Adrenal gland (tissue), 19 donors: Measurements from ENCODE around the gene PASD1. TPM values are rescaled to one million over a fixed set of nuclear protein-coding genes. Genes with fewer than 3 reads are reported as not detected.

ENCODE experiments used
- DNase-seq, 7 donors: peaks; one replicate each; pipeline ENCODE4 v3.0.0-alpha.2; 2019 to 2020
- H3K27ac ChIP-seq, 5 donors: fragments of 200-600 bp; sonication (generic) in 4 of 5; 1 replicate in 3 of 5; 2 replicates in 2 of 5; pipeline versions ENCODE4 v1.5.1 to v1.8.0; 2016 to 2020; ENCODE audit warnings: mild to moderate bottlenecking in 1 of 5
- H3K27me3 ChIP-seq: fragments of 200-600 bp; 2 replicates; pipeline ENCODE4 v1.8.0; 2021
- H3K36me3 ChIP-seq, 2 donors: fragments of 200-600 bp; replicated peaks in 1 of 2; 1 replicate in 1 of 2; 2 replicates in 1 of 2; pipeline versions ENCODE4 v1.5.1 to v1.8.0; 2018 to 2022
- H3K4me1 ChIP-seq, 2 donors: fragments of 200-600 bp; replicated peaks in 1 of 2; 1 replicate in 1 of 2; 2 replicates in 1 of 2; pipeline versions ENCODE4 v1.5.1 to v1.8.0; 2018 to 2021
- H3K4me3 ChIP-seq, 4 donors: fragments of 200-600 bp; sonication (generic) in 3 of 4; one replicate each; pipeline ENCODE4 v1.5.1; 2016 to 2018
- H3K9me3 ChIP-seq, 3 donors: fragments of 200-600 bp; sonication (generic) in 1 of 3; replicated peaks in 1 of 3; 1 replicate in 2 of 3; 2 replicates in 1 of 3; pipeline versions ENCODE4 v1.5.1 to v1.8.0; 2016 to 2021
- POLR2A ChIP-seq, 2 donors: fragments of 450-650 bp; IDR thresholded peaks; one replicate each; pipeline ENCODE4 v1.6.1; 2017; ENCODE audit warnings: antibody characterized with exemption in 2 of 2, mild to moderate bottlenecking in 2 of 2, moderate library complexity in 1 of 2
- WGBS, 4 donors: extraction: QIAGEN DNeasy Blood & Tissue Kit in 2 of 4; methylation state at CpG; one replicate each; pipeline versions ENCODE4 v1.1.5 to v1.1.7; 2013 to 2017; 5-methylcytosine and 5-hydroxymethylcytosine counted together
- intact Hi-C, 2 donors: fragments of 100-400 bp; cut with DNase I; formaldehyde crosslinking; loops; one replicate each; pipeline versions ENCODE4 v1.14.1 to v1.15.0; 2022 to 2023
- long read RNA-seq, 10 donors: library from polyadenylated mRNA in 3 of 10; unstranded in 2 of 10; stranded (forward) in 1 of 10; transcript quantifications; one replicate each; pipeline ENCODE4 v2.0.0 and lab custom pipeline, GENCODE V29; 2021 to 2026
- polyA plus RNA-seq, 3 donors: library from polyadenylated mRNA; stranded (reverse); fragments of 200-250 nt in 2 of 3; fragments of 350-450 nt in 1 of 3; fragmentation: Illumina TruSeq in 1 of 3; extraction: RNeasy Lipid Tissue Mini Kit (QIAGEN cat#74804) in 1 of 3; gene quantifications; one replicate each; pipeline ENCODE4 v1.2.3, GENCODE V29; 2013 to 2014
- total RNA-seq, 9 donors: library from RNA; depleted of rRNA in 4 of 9; stranded (reverse); fragments of >200 nt in 4 of 9; fragments of 120-200 nt in 1 of 9; fragmentation: NEBNext Ultra II Directional in 1 of 9; extraction: Animal tissue kit (Norgen Biotek cat#: 25700) in 1 of 9; gene quantifications; one replicate each; pipeline versions ENCODE4 v1.1.0 to v1.2.4, GENCODE V29; 2013 to 2023
- TF ChIP-seq, protein P1 (sequence below), 6 experiments: fragments of 450-650 bp in 4 of 6; fragments of 200-600 bp in 2 of 6; sonication (generic) in 1 of 6; IDR thresholded peaks; 1 replicate in 5 of 6; 2 replicates in 1 of 6; pipeline versions ENCODE4 v1.5.1 to v1.8.0; 2016 to 2021; ENCODE audit warnings: antibody characterized with exemption in 6 of 6, mild to moderate bottlenecking in 2 of 6, moderate library complexity in 1 of 6
- donor health status: healthy with polysubstance abuse.
- donor health status: Bipolar disorder and iron deficiency.
- donor health status: DM: yes; HTN: yes; CAD: no.
- donor health status: DM: no; HTN: no; CAD: no.
- donor health status: DM: no; HTN: no; CAD: no.
- donor health status: DM: yes; HTN: yes; CAD: no.

Gene PASD1, protein sequence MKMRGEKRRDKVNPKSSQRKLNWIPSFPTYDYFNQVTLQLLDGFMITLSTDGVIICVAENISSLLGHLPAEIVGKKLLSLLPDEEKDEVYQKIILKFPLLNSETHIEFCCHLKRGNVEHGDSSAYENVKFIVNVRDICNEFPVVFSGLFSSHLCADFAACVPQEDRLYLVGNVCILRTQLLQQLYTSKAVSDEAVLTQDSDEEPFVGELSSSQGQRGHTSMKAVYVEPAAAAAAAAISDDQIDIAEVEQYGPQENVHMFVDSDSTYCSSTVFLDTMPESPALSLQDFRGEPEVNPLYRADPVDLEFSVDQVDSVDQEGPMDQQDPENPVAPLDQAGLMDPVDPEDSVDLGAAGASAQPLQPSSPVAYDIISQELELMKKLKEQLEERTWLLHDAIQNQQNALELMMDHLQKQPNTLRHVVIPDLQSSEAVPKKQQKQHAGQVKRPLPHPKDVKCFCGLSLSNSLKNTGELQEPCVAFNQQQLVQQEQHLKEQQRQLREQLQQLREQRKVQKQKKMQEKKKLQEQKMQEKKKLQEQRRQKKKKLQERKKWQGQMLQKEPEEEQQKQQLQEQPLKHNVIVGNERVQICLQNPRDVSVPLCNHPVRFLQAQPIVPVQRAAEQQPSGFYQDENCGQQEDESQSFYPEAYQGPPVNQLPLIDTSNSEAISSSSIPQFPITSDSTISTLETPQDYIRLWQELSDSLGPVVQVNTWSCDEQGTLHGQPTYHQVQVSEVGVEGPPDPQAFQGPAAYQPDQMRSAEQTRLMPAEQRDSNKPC
- under 1 TPM in 1 of 9 donors, not detected in 8; 0.17 TPM for total RNA-seq
- polyA plus RNA-seq, result not detected
- long read RNA-seq, donor 1, result 0 reads
- long read RNA-seq, donor 2, result 0 reads
- long read RNA-seq, donor 3, result 0 reads
- long read RNA-seq, donor 4, result 0 reads
- long read RNA-seq, donor 5, result 0 reads
- long read RNA-seq, donor 6, result 0 reads
- long read RNA-seq, donor 7, result 0 reads
- long read RNA-seq, donor 8, result 0 reads
- long read RNA-seq, donor 9, result 0 reads
- long read RNA-seq, donor 10, result 0 reads

DNA sequence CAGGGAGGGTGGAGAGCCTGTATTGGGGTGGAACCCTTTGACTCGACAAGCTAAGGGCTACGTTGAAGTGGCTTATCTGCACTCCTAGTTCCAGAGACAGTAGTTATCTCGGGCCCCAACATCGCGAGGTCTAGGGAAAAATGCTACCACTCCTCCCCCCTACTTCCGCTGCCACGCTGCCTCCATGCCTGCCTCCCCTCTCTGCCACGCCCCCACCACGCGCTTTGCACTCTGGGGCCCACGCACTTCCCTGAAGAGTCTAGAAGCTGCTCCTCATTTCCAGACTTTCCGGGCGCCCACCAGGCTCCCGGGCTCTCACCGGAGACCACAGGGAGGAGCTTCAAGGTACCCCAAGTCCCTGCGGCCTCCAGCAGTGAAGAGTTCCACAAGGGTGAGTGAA is at the start of gene PASD1:
PASD1 (plus strand) TSS at position 227 of the 400 bp plus-strand sequence. CDS start 37,879 bp downstream, outside the sequence.
- TF ChIP-seq, protein P1, sequence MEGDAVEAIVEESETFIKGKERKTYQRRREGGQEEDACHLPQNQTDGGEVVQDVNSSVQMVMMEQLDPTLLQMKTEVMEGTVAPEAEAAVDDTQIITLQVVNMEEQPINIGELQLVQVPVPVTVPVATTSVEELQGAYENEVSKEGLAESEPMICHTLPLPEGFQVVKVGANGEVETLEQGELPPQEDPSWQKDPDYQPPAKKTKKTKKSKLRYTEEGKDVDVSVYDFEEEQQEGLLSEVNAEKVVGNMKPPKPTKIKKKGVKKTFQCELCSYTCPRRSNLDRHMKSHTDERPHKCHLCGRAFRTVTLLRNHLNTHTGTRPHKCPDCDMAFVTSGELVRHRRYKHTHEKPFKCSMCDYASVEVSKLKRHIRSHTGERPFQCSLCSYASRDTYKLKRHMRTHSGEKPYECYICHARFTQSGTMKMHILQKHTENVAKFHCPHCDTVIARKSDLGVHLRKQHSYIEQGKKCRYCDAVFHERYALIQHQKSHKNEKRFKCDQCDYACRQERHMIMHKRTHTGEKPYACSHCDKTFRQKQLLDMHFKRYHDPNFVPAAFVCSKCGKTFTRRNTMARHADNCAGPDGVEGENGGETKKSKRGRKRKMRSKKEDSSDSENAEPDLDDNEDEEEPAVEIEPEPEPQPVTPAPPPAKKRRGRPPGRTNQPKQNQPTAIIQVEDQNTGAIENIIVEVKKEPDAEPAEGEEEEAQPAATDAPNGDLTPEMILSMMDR (IDR thresholded peaks at IDR 0.05), result no peak
- TF ChIP-seq POLR2A (IDR thresholded peaks at IDR 0.05), result no peak
- no peak within 1 kb of the TSS for H3K4me3 ChIP-seq
- H3K9me3 ChIP-seq, result no peaks in the 10 kb centered on the region
- no peaks in the 10 kb centered on the region for H3K36me3 ChIP-seq
- no peaks in the 10 kb centered on the region for H3K4me1 ChIP-seq
- DNase-seq, result no peak
- 88 to 96% (median 92%) methylated on average over 12 to 16 of the region's 16 CpGs for WGBS, 4 donors
- intact Hi-C loops, result no loop called here
- H3K27me3 ChIP-seq, result no peaks in the 10 kb centered on the region
- no peak within 1 kb of the TSS for H3K27ac ChIP-seq

- Histone ChIP-seq H3K4me1 (no peaks in the 10 kb centered on the region), H3K9me3 (no peaks in the 10 kb centered on the region), H3K4me3 (no peak overlapping the region), H3K36me3 (no peaks in the 10 kb centered on the region), H3K27ac (no peak overlapping the region), H3K27me3 (no peaks in the 10 kb centered on the region)
- DNase-seq, result no peak
- 78 to 86% (median 84%) methylated on average over 2 of the region's 2 CpGs; no CpG with 5 or more reads in 1 of the 4 donors for WGBS, 4 donors
- no peak for TF ChIP-seq POLR2A (IDR thresholded peaks at IDR 0.05)
- TF ChIP-seq, protein P1 (IDR thresholded peaks at IDR 0.05), result no peak
- intact Hi-C loops, result no loop called here
These were observed 48.2 kb upstream of the PASD1 start for GRCh38 chrX:151515237-151515636.

GRCh38 chrX:151516538-151517187 is 46.8 kb upstream of the PASD1 start:
- Histone ChIP-seq H3K4me1 (no peaks in the 10 kb centered on the region), H3K27ac (no peak overlapping the region), H3K4me3 (no peak overlapping the region), H3K36me3 (no peaks in the 10 kb centered on the region), H3K27me3 (no peaks in the 10 kb centered on the region), H3K9me3 (no peaks in the 10 kb centered on the region)
- TF ChIP-seq, protein P1 (IDR thresholded peaks at IDR 0.05), result no peak
- no peak for TF ChIP-seq POLR2A (IDR thresholded peaks at IDR 0.05)
- 60 to 74% (median 65%) methylated on average over 2 to 15 of the region's 15 CpGs for WGBS, 4 donors
- DNase-seq, result no peak
- intact Hi-C loops, result no loop called here
